Bronchial epithelial cell (primary cell): ENCODE measurements around the gene WDR76. TPM values are rescaled to one million over a fixed set of nuclear protein-coding genes. Genes with fewer than 3 reads are reported as not detected.
"Not testable (repeated sequence)": the region's sequence is repeated elsewhere in the genome, so short reads cannot be mapped to it uniquely, and the experiment has no call there.

Experiments
- DNase-seq: peaks from one replicate; pipeline ENCODE4 v3.0.0-alpha.2; 2010; ENCODE audit warnings: low read depth
- FAIRE-seq: peaks from 2 replicates; lab custom pipeline; 2011; peaks lifted over from hg19 to GRCh38; lab: Jason Lieb, UNC
- H3K27me3 ChIP-seq: 2 replicates; pipeline ENCODE4 v1.5.1; 2011; ENCODE audit warnings: low read length; ENCODE audit not compliant: control insufficient read depth, insufficient read depth
- H3K36me3 ChIP-seq: 2 replicates; pipeline ENCODE4 v1.5.1; 2011; ENCODE audit warnings: low read length; ENCODE audit not compliant: control insufficient read depth, insufficient read depth
- H3K4me3 ChIP-seq: 2 replicates; pipeline ENCODE4 v1.5.1; 2011; ENCODE audit warnings: mild to moderate bottlenecking, low read depth, low read length, control low read depth
- total RNA-seq: library from RNA; depleted of rRNA; stranded (reverse); fragments of >200 nt; gene quantifications from 2 replicates; pipeline ENCODE4 v1.2.1, GENCODE V29; 2014
- TF ChIP-seq, protein P1 (sequence below): IDR thresholded peaks from 2 replicates; pipeline ENCODE4 v1.5.1; 2011; ENCODE audit warnings: mild to moderate bottlenecking, moderate library complexity, low read length, control low read depth, inconsistent platforms; ENCODE audit not compliant: insufficient read depth, severe bottlenecking

WDR76 gene
- total RNA-seq, 1 donor from 2014 or later, result 2.1 TPM

DNA sequence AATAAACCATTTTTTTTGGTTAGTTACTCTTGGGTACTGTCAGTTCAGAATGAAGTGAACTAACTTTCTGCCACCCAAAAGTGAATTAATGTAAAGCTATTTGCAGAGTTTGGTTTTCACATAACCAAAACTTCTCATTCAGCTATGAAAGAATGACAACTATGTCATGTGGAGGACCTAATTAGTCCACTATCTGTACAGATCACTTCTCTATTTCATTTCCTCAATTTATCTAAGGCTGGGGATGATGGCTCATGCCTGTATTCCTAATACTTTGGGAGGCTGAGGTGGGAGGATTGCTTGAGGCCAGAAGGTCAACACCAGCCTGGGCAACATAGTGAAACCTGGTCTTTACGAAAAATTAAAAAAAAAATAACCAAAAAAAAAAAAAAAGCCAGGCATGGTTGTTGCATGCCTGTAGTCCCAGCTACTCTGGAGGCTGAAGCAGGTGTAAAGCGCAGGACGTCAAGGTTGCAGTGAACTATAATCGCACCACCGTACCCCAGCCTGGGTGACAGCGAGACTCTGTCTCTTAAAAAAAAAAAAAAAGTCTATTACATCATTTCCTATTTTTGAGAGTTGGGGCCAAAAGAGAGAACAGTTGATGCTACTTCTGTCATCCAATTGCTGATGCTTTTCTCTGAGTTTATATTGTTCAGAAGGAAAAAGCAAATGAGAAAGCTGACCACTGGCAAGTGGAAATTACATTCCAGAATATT, 17.7 kb upstream of the WDR76 start:
- Histone ChIP-seq H3K27me3 (no peaks in the 10 kb centered on the region), H3K4me3 (no peak overlapping the region), H3K36me3 (peaks cover 22% of the 10 kb centered on the region)
- no peak for FAIRE-seq
- TF ChIP-seq, protein P1, sequence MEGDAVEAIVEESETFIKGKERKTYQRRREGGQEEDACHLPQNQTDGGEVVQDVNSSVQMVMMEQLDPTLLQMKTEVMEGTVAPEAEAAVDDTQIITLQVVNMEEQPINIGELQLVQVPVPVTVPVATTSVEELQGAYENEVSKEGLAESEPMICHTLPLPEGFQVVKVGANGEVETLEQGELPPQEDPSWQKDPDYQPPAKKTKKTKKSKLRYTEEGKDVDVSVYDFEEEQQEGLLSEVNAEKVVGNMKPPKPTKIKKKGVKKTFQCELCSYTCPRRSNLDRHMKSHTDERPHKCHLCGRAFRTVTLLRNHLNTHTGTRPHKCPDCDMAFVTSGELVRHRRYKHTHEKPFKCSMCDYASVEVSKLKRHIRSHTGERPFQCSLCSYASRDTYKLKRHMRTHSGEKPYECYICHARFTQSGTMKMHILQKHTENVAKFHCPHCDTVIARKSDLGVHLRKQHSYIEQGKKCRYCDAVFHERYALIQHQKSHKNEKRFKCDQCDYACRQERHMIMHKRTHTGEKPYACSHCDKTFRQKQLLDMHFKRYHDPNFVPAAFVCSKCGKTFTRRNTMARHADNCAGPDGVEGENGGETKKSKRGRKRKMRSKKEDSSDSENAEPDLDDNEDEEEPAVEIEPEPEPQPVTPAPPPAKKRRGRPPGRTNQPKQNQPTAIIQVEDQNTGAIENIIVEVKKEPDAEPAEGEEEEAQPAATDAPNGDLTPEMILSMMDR, result no peak
- DNase-seq, result no peak

DNA sequence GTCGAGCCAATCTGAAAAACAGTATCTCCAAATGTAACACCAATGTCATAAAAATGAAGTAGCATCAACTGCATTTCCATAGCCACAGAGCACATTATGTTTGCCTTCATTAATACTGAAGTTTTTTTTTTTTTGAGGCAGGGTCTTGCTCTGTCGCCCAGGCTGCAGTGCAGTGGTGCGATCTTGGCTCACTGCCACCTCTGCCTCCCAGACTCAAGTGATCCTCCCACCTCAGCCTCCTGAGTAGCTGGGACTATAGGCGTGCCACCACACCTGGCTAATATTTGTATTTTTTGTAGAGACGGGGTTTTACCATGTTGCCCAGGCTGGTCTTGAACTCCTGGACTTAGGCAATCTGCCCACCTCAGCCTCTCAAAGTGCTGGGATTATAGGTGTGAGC, 11.7 kb upstream of the WDR76 start:
- H3K27me3 ChIP-seq, FAIRE-seq, DNase-seq, H3K4me3 ChIP-seq: not testable (repeated sequence)
- H3K36me3 ChIP-seq, result peaks cover 18% of the 10 kb centered on the region

GRCh38 chr15:43821505-43821904, 5.3 kb upstream of the WDR76 start:
- DNase-seq, result no peak
- Histone ChIP-seq H3K36me3 (peaks cover 1% of the 10 kb centered on the region), H3K4me3 (no peak overlapping the region), H3K27me3 (no peaks in the 10 kb centered on the region)
- no peak for FAIRE-seq
- TF ChIP-seq, protein P1, result no peak

- peak; percentile 91 for FAIRE-seq
- Histone ChIP-seq H3K36me3 (peaks cover 1% of the 10 kb centered on the region), H3K4me3 (peak within 1 kb of the TSS; percentile 92), H3K27me3 (no peaks in the 10 kb centered on the region)
- TF ChIP-seq, protein P1, result no peak
- DNase-seq, result peak; percentile 97
These were observed 2.2 kb upstream of the WDR76 start, which contains the start of gene MFAP1 for GRCh38 chr15:43824302-43825246. TSS of gene MFAP1 (minus strand) at chr15:43824690. CDS start at chr15:43824569, 121 bp downstream.

DNA sequence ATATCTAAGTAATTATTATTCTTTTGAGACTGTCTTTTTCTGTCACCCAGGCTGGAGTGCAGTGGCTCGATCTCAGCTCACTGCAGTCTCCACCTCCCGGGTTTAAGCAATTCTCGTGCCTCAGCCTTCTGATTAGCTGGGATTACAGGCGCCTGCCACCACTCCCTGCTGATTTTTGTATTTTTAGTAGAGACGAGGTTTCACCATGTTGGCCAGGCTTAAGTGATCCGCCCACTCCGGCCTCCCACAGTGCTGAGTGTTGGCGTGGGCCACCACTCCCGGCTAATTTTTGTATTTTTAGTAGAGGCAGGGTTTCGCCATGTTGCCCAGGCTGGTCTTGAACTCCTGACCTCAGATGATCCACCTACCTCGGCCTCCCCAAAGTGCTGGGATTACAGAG, 1.5 kb upstream of the WDR76 start:
- FAIRE-seq, H3K36me3 ChIP-seq, H3K4me3 ChIP-seq, H3K27me3 ChIP-seq, DNase-seq: not testable (repeated sequence)

GRCh38 chr15:43826029-43826507, 734 bp upstream of the WDR76 start:
- H3K36me3 ChIP-seq, result peaks cover 1% of the 10 kb centered on the region
- H3K4me3 ChIP-seq, result peak overlapping the region; percentile 32
- FAIRE-seq (no peak), DNase-seq (no peak)
- no peaks in the 10 kb centered on the region for H3K27me3 ChIP-seq
- TF ChIP-seq, protein P1, result no peak
